Measurements from ENCODE around the gene MDP1. TPM values are rescaled to one million over a fixed set of nuclear protein-coding genes. Genes with fewer than 3 reads are reported as not detected.
A peak's percentile ranks its signal among the peaks of the same experiment; 100 is the strongest.

The MDP1 gene
- total RNA-seq (2012; rRNA removed) = 11.2 and 12.9 TPM in 2 replicates

GRCh38 chr14:24215495-24216344 is at the start of gene MDP1:
Gene MDP1, minus strand, starts transcription at chr14:24216066. Its CDS starts 111 bp downstream, at chr14:24215955.
- H3K9me3 ChIP-seq (replicated peaks; ENCODE audit: low read length) = no peaks in the 10 kb centered on the region
- peaks cover 15% of the 10 kb centered on the region for H3K36me3 ChIP-seq (ENCODE audit: insufficient read depth, low read length)
- peak within 1 kb of the TSS; percentile 82 for H3K4me2 ChIP-seq (ENCODE audit: low read length)
- peak within 1 kb of the TSS; percentile 77 for H3K4me3 ChIP-seq (ENCODE audit: low read length)
- H3K4me1 ChIP-seq (ENCODE audit: control insufficient read depth, insufficient read depth, low read length) = peaks cover 16% of the 10 kb centered on the region
- H3K27me3 ChIP-seq (ENCODE audit: control insufficient read depth, insufficient read depth, low read length) = no peaks in the 10 kb centered on the region
- H3K9ac ChIP-seq (ENCODE audit: low read depth, low read length) = peak within 1 kb of the TSS; percentile 85

- H3K4me3 ChIP-seq (ENCODE audit: low read length) = no peak overlapping the region
- no peak overlapping the region for H3K9ac ChIP-seq (ENCODE audit: low read depth, low read length)
- no peak overlapping the region for H3K4me2 ChIP-seq (ENCODE audit: low read length)
- no peaks in the 10 kb centered on the region for H3K27me3 ChIP-seq (ENCODE audit: control insufficient read depth, insufficient read depth, low read length)
- peaks cover 3% of the 10 kb centered on the region for H3K4me1 ChIP-seq (ENCODE audit: control insufficient read depth, insufficient read depth, low read length)
- H3K9me3 ChIP-seq (replicated peaks; ENCODE audit: low read length) = no peaks in the 10 kb centered on the region
- peaks cover 28% of the 10 kb centered on the region for H3K36me3 ChIP-seq (ENCODE audit: insufficient read depth, low read length)
Observed at GRCh38 chr14:24264298-24264697, 48.4 kb upstream of the MDP1 start.

- no peak overlapping the region for H3K4me2 ChIP-seq (ENCODE audit: low read length)
- no peaks in the 10 kb centered on the region for H3K9me3 ChIP-seq (replicated peaks; ENCODE audit: low read length)
- no peak overlapping the region for H3K4me3 ChIP-seq (ENCODE audit: low read length)
- H3K36me3 ChIP-seq (ENCODE audit: insufficient read depth, low read length) = peaks cover 27% of the 10 kb centered on the region
- no peak overlapping the region for H3K9ac ChIP-seq (ENCODE audit: low read depth, low read length)
- H3K27me3 ChIP-seq (ENCODE audit: control insufficient read depth, insufficient read depth, low read length) = no peaks in the 10 kb centered on the region
- H3K4me1 ChIP-seq (ENCODE audit: control insufficient read depth, insufficient read depth, low read length) = peaks cover 7% of the 10 kb centered on the region
Observed at GRCh38 chr14:24263848-24264247, 48.0 kb upstream of the MDP1 start.

GRCh38 chr14:24262821-24263733 is 47.2 kb upstream of the MDP1 start, which contains the start of gene TGM1:
Gene TGM1, minus strand, starts transcription at chr14:24263177. Its CDS starts 825 bp downstream, at chr14:24262352.
- H3K9me3 ChIP-seq (replicated peaks; ENCODE audit: low read length) = no peaks in the 10 kb centered on the region
- H3K4me3 ChIP-seq (ENCODE audit: low read length) = no peak within 1 kb of the TSS
- H3K27me3 ChIP-seq (ENCODE audit: control insufficient read depth, insufficient read depth, low read length) = no peaks in the 10 kb centered on the region
- H3K36me3 ChIP-seq (ENCODE audit: insufficient read depth, low read length) = peaks cover 22% of the 10 kb centered on the region
- no peak within 1 kb of the TSS for H3K9ac ChIP-seq (ENCODE audit: low read depth, low read length)
- peaks cover 8% of the 10 kb centered on the region for H3K4me1 ChIP-seq (ENCODE audit: control insufficient read depth, insufficient read depth, low read length)
- H3K4me2 ChIP-seq (ENCODE audit: low read length) = no peak within 1 kb of the TSS

- Histone ChIP-seq H3K27me3 (ENCODE audit: control insufficient read depth, insufficient read depth, low read length) (no peaks in the 10 kb centered on the region), H3K4me1 (ENCODE audit: control insufficient read depth, insufficient read depth, low read length) (peaks cover 8% of the 10 kb centered on the region), H3K9me3 (replicated peaks; ENCODE audit: low read length) (no peaks in the 10 kb centered on the region), H3K36me3 (ENCODE audit: insufficient read depth, low read length) (peaks cover 14% of the 10 kb centered on the region), H3K4me2 (ENCODE audit: low read length) (no peak overlapping the region), H3K9ac (ENCODE audit: low read depth, low read length) (no peak overlapping the region), H3K4me3 (ENCODE audit: low read length) (no peak overlapping the region)
Observed at GRCh38 chr14:24261969-24262327, 46.1 kb upstream of the MDP1 start.

- Histone ChIP-seq H3K36me3 (ENCODE audit: insufficient read depth, low read length) (peaks cover 12% of the 10 kb centered on the region), H3K9ac (ENCODE audit: low read depth, low read length) (no peak overlapping the region), H3K4me2 (ENCODE audit: low read length) (no peak overlapping the region)
Observed at GRCh38 chr14:24261256-24261968, 45.5 kb upstream of the MDP1 start.

GRCh38 chr14:24260780-24261157 is 44.9 kb upstream of the MDP1 start:
- H3K9ac ChIP-seq (ENCODE audit: low read depth, low read length) = no peak overlapping the region
- H3K4me1 ChIP-seq (ENCODE audit: control insufficient read depth, insufficient read depth, low read length) = peaks cover 8% of the 10 kb centered on the region
- H3K27me3 ChIP-seq (ENCODE audit: control insufficient read depth, insufficient read depth, low read length) = no peaks in the 10 kb centered on the region
- peaks cover 6% of the 10 kb centered on the region for H3K36me3 ChIP-seq (ENCODE audit: insufficient read depth, low read length)
- H3K4me3 ChIP-seq (ENCODE audit: low read length) = no peak overlapping the region
- no peaks in the 10 kb centered on the region for H3K9me3 ChIP-seq (replicated peaks; ENCODE audit: low read length)
- H3K4me2 ChIP-seq (ENCODE audit: low read length) = no peak overlapping the region

More at GRCh38 chr14:24261256-24261968, 45.5 kb upstream of the MDP1 start:
- H3K9me3 ChIP-seq (replicated peaks; ENCODE audit: low read length) = no peaks in the 10 kb centered on the region
- H3K27me3 ChIP-seq (ENCODE audit: control insufficient read depth, insufficient read depth, low read length) = no peaks in the 10 kb centered on the region
- no peak overlapping the region for H3K4me3 ChIP-seq (ENCODE audit: low read length)
- peaks cover 8% of the 10 kb centered on the region for H3K4me1 ChIP-seq (ENCODE audit: control insufficient read depth, insufficient read depth, low read length)

GRCh38 chr14:24260026-24260779 is 44.3 kb upstream of the MDP1 start:
- Histone ChIP-seq H3K9ac (ENCODE audit: low read depth, low read length) (no peak overlapping the region), H3K36me3 (ENCODE audit: insufficient read depth, low read length) (peaks cover 2% of the 10 kb centered on the region), H3K4me3 (ENCODE audit: low read length) (no peak overlapping the region), H3K4me2 (ENCODE audit: low read length) (no peak overlapping the region), H3K9me3 (replicated peaks; ENCODE audit: low read length) (no peaks in the 10 kb centered on the region), H3K27me3 (ENCODE audit: control insufficient read depth, insufficient read depth, low read length) (no peaks in the 10 kb centered on the region), H3K4me1 (ENCODE audit: control insufficient read depth, insufficient read depth, low read length) (peaks cover 8% of the 10 kb centered on the region)

- H3K9ac ChIP-seq (ENCODE audit: low read depth, low read length) = no peak overlapping the region
- no peaks in the 10 kb centered on the region for H3K27me3 ChIP-seq (ENCODE audit: control insufficient read depth, insufficient read depth, low read length)
- H3K4me2 ChIP-seq (ENCODE audit: low read length) = no peak overlapping the region
- no peaks in the 10 kb centered on the region for H3K36me3 ChIP-seq (ENCODE audit: insufficient read depth, low read length)
- H3K4me1 ChIP-seq (ENCODE audit: control insufficient read depth, insufficient read depth, low read length) = peaks cover 8% of the 10 kb centered on the region
- no peak overlapping the region for H3K4me3 ChIP-seq (ENCODE audit: low read length)
- H3K9me3 ChIP-seq (replicated peaks; ENCODE audit: low read length) = no peaks in the 10 kb centered on the region
Observed at GRCh38 chr14:24259282-24260025, 43.6 kb upstream of the MDP1 start.

- peaks cover 8% of the 10 kb centered on the region for H3K4me1 ChIP-seq (ENCODE audit: control insufficient read depth, insufficient read depth, low read length)
- H3K27me3 ChIP-seq (ENCODE audit: control insufficient read depth, insufficient read depth, low read length) = no peaks in the 10 kb centered on the region
Observed at GRCh38 chr14:24258548-24259265, 42.8 kb upstream of the MDP1 start.

More at GRCh38 chr14:24258548-24259265, 42.8 kb upstream of the MDP1 start:
- Histone ChIP-seq H3K4me3 (ENCODE audit: low read length) (no peak overlapping the region), H3K4me2 (ENCODE audit: low read length) (no peak overlapping the region), H3K36me3 (ENCODE audit: insufficient read depth, low read length) (no peaks in the 10 kb centered on the region), H3K9ac (ENCODE audit: low read depth, low read length) (no peak overlapping the region), H3K9me3 (replicated peaks; ENCODE audit: low read length) (no peaks in the 10 kb centered on the region)
